ENCODE measurements around the gene UCP3.

Gene UCP3

DNA sequence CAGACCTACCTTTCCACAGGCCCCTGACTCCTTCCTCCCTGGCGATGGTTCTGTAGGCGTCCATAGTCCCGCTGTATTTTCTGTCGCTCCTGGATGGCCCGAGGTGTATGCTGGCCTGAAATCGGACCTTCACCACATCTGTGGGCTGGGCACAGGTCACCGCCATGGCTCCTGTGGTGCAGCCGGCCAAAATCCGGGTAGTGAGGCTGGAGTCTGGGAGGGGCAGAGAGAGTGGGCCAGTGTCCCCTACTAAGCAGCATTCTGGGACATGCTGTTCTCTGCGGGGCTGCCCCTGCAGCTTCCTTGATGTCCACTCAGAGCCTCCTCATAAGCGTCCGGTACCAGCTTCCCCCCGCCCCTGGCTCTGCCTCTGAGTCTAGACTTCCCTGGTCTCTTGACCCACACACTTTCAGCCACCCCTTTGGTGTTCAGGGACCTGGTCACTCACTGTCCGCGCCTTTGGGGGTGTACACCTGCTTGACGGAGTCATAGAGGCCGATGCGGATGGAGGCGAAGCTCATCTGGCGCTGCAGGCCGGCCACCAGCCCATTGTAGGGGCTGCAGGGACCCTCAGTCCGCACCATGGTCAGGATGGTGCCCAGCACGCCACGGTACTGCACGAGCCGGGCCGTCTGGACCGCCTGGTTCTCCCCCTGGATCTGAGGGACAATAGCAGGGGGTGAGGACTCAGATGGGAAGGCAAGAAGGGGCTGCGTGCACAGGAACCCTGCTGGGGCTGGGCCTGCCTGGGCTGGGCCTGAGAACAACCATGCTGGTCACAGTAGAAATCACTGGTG, 3.0 kb downstream of the UCP3 start:
- DNase-seq (ENCODE audit: low read depth), result no peak
- H3K4me3 ChIP-seq (ENCODE audit: low read length), result no peak overlapping the region
- TF ChIP-seq, protein P1, sequence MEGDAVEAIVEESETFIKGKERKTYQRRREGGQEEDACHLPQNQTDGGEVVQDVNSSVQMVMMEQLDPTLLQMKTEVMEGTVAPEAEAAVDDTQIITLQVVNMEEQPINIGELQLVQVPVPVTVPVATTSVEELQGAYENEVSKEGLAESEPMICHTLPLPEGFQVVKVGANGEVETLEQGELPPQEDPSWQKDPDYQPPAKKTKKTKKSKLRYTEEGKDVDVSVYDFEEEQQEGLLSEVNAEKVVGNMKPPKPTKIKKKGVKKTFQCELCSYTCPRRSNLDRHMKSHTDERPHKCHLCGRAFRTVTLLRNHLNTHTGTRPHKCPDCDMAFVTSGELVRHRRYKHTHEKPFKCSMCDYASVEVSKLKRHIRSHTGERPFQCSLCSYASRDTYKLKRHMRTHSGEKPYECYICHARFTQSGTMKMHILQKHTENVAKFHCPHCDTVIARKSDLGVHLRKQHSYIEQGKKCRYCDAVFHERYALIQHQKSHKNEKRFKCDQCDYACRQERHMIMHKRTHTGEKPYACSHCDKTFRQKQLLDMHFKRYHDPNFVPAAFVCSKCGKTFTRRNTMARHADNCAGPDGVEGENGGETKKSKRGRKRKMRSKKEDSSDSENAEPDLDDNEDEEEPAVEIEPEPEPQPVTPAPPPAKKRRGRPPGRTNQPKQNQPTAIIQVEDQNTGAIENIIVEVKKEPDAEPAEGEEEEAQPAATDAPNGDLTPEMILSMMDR (conservative IDR thresholded peaks at IDR 0.05; ENCODE audit: low read length), result no peak

DNA sequence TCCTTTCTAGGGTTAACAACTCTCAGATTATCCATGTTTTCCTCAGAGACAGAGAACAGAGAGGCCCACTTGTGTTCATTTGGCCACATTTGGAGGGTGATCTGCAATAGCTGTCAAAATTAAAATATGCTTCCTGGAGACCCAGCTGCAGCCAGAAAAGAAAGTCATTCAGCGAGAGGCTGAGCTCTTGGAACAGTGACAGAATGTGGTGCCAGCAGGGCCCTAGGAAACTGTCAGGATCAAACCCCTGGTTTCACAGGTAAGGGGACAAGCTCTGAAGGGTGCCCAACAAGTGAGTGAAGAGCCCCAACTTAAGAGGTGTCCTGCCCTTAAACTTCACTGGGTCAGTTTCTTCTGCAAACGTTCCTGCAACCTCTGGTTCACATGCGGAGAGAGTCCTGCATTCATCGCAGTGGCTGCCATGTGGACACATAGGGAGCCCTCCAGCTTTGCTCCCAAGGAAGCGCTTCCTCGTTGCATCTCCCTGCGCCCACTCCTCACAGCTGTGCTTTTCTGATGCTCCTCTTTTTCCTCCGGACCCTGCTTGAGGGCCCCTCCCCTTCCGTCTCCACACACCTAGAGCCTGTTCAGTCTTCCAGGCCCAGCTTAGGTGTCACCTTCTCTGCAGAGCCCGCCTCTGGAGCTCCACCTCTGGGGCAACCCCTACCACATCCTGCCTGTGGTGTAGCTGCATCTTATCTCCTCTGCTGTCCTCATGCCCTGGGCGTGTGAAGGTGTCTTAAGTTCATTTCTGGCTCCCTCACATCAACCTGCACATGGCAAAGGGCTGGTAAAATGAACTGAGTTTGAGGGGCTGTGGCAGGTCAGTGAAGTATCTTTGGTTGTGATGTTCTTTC, 3.9 kb downstream of the UCP3 start:
- no peak for DNase-seq (ENCODE audit: low read depth)
- TF ChIP-seq, protein P1 (conservative IDR thresholded peaks at IDR 0.05; ENCODE audit: low read length), result no peak
- H3K4me3 ChIP-seq (ENCODE audit: low read length), result no peak overlapping the region

DNA sequence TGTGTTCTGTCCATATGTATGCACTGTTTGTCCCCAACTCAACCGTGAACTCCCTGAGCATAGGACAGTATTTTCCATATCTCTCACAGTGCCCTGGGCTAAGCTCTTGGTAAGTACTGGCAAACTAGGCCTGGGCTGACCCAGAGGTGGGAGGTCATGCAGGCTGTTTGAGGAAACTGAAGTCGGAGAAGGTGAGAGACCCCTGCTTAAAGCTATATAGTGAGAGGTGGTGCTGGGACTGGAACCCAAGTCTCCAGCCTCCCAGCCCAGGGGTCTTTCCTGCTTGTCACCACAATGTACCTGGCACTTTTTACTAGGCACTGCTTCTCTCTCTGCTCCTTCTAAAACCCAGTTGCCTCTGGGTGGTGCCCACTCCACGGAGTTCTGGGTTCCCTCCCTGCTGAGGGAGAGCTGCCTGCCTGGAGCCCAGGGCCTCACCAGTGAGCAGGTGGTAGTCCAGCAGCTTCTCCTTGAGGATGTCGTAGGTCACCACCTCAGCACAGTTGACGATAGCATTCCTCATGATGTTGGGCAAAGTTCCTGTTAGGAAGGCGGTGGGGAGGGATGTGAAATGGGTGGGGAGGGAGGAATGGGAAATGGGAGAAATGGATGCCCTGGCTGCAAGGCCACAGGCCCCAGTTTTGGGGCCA, 4.7 kb downstream of the UCP3 start:
- TF ChIP-seq, protein P1 (conservative IDR thresholded peaks at IDR 0.05; ENCODE audit: low read length), result no peak
- DNase-seq (ENCODE audit: low read depth), result no peak
- no peak overlapping the region for H3K4me3 ChIP-seq (ENCODE audit: low read length)

DNA sequence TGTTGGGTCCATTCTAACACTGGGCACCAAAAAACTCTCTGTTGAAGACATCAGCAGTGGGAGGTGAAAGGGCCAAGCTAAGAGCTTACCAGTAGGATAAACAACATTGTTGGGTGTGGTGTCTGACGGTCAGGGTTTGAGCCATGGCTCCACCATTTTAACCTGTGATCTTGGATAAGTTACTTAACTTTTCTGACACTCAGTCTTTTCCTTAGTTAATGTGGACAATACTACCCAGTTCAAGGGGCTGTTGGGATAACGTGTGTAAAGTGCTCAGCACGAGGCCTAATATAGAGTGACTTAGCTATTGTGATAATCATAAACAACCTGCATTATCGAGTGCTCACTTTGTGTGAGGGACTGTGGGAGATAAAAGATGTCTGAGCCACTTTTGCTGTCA, 6.1 kb downstream of the UCP3 start:
- TF ChIP-seq, protein P1 (conservative IDR thresholded peaks at IDR 0.05; ENCODE audit: low read length), result no peak
- H3K4me3 ChIP-seq (ENCODE audit: low read length), result no peak overlapping the region
- no peak for DNase-seq (ENCODE audit: low read depth)

DNA sequence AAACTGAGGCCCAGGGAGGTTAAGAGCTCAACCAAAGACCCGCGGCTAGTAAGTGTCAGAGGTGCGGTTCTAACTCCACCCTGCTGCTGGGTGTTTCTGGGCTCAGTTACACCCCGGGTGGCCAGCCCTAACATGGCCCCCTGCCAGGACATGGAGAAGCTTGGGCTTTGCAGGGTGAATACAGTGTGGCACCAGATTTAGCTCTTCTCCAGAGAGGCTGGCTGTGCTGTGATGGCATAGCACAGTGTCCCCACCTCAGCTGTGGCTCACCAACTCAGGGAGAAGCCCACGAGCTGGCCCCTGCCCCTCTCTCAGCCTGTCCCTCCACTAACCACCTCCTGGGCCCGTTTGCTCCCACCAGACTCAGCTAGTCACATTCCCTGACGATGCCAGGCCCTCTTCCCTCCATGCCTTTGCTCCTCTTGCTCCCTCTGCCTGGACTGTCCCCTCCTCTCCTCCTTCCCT, 7.0 kb downstream of the UCP3 start:
- DNase-seq (ENCODE audit: low read depth), result no peak
- TF ChIP-seq, protein P1 (conservative IDR thresholded peaks at IDR 0.05; ENCODE audit: low read length), result no peak
- no peak overlapping the region for H3K4me3 ChIP-seq (ENCODE audit: low read length)

DNA sequence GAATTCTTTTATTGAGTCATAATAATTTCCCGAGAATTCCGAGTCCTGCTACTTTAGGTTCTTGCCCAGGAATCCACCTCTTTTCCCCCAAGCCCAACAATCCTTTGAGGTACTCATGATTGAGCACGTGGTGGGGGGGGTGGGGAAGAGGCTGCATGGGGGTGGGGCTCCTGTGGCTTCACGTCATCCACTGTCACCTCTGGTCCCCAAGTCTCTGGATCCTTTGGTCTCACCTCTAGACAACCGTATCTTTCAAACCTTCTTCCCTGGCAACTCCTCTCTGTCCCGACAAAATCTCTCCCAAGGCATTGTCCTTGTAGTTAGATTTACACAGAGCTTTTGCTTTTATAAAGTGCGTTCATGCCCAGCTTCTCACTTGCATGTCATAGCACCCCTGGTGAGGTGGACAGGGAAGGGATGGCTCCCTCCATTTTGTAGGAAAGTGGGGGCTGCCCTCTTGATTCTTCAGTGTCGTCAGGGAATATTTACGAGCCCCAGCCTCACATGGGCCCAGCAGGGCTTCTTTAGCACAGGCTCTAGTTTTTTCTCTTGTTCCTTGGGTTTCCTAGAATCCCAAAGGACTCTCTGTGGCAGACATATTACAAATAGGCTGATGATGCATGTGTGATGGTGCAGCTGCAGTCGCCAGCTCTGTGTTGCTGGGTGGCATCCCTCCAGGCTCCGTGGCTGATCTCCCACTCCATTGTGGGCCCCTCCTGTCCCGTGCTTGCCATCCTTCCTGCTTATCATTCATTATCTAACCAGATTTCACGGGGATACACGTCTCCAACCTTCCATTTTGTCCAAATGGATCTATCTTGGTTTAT, 8.4 kb downstream of the UCP3 start:
- no peak for DNase-seq (ENCODE audit: low read depth)
- TF ChIP-seq, protein P1 (conservative IDR thresholded peaks at IDR 0.05; ENCODE audit: low read length), result no peak
- no peak overlapping the region for H3K4me3 ChIP-seq (ENCODE audit: low read length)
